Measurements from ENCODE around the gene SORBS1.

Gene SORBS1

DNA sequence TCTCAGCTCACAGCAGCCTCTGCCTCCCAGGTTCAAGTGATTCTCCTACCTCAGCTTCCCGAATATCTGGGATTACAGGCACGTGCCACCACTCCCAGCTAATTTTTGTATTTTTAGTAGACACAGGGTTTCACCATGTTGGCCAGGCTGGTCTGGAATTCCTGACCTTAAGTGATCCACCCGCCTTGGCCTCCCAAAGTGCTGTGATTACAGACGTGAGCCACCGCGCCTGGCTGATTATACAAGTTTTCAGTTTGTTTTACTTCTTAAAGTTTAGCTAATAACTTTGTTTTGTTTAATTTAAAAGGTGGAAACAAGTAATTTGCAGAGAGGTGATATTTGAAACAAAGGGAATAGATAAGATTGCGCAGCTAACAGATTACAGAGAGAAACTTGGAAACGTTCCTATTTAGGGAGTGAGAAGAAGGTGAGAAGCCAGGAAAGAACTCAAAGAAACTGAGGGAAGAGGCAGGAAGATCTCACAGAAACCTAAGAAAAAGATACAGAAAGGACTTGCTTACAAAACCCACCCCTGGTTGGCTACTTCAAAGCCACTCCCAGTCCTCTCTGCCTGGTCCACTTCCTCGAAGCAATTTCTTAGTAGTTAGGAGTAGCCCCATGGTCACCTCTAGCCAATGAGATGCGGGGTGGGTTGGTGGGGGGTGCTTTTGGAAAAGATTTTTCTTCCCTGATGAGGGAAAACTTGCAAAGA lies 255.4 kb downstream of the SORBS1 start:
- DNase-seq: no peak

DNA sequence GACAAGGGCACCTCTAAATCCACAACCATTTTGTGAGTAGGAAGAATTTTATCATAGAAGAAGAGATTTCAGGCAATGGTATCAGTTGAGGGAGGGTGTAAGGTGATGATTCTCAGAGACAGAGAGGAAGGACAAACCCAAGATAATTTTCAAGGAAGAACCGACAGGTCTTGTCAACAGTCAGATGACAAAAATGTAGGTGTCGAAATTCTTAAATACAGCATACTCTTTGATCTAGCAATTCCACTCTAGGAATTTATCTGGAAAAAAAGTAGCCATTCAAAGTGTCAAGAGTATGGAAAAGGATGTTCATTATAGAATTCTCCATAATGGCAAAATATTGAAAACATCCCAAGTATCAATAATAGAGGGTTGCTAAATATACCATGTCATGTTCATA lies 256.2 kb downstream of the SORBS1 start:
- DNase-seq: no peak

GRCh38 chr10:95304463-95304862 lies 256.7 kb downstream of the SORBS1 start:
- no peak for DNase-seq

DNA sequence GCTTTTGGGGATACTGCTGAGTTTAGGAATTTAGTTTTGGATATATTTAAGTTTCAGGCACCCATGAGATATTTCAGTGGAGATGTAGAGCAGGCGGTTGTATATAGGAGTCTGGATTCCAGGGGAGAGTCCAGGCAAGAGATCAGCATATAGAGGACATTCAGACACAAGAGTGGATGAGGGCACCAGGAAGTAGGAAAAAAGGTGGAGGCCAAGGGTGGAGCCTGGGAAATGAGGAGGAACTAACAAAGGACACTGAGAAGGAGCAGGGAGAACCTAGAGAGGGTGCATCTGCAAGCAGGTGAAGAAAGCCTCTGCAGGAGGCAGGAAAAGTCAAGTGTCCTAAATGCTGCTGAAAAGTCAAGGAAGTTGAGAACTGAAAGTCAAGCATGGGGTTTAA lies 257.2 kb downstream of the SORBS1 start:
- DNase-seq: no peak

GRCh38 chr10:95303535-95303934 lies 257.6 kb downstream of the SORBS1 start:
- DNase-seq: no peak

DNA sequence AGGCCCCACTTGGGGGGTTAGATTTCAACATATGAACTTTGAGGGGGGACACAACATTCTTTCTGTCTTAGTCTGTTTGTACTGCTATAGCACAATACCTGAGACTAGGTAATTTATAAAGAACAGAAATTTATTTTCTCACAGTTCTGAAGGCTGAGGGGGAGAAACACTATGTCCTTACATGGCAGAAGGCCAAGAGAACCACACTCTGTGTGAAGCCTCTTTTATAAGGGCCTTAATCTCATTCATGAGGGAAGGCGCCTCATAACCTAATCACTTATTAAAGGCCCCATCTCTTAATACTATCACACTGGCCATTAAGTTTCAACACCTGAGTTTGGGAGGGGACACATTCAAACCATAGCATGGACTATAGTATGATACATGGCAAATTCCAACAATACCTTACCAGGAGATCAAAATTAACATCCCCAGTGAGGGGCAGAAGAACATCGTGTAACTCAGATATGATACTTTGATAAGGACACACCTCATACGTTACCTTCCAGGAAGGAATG lies 261.1 kb downstream of the SORBS1 start:
- DNase-seq: no peak

DNA sequence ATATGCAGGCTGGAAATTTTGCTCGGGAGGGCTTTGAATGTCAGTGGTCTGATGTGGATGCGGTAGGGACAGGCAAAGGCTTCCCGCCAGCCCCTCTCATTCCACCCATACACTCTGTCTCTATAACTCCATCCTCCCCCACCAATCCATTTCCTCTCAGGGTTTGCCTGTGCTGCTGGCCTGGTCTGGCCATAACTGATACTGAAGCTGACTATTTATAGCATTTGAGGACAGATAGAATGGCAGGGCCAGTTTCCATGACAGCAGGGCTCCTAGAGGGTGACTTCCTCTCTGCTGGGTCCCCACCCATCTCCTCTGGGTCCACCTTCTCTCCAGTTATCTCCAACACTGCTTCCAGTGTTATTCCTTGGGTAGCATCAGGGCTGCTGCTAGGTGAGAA lies 263.8 kb downstream of the SORBS1 start:
- DNase-seq: no peak

DNA sequence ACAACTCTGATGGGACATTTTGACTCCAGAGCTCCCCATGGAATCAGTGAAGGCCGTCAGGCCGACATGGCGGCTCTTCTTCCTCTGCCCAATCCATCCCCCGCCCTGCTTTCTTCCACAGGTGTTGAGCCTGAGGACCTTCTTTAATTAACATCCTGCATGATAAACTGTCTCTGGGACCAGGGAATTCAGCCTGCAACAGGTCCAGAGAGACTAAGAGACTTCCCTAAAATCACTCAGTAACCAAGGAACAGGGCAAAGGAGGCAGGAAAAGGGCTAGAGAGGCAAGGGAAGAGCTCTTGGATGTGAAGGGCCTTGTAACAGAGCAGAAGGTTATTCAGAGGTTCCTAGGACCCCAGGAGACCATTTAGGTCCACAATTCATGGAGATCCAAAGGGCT lies 264.4 kb downstream of the SORBS1 start:
- DNase-seq: no peak

GRCh38 chr10:95295031-95295755 lies 266.0 kb downstream of the SORBS1 start:
- DNase-seq: no peak

GRCh38 chr10:95293631-95294030 lies 267.5 kb downstream of the SORBS1 start:
- DNase-seq: no peak

DNA sequence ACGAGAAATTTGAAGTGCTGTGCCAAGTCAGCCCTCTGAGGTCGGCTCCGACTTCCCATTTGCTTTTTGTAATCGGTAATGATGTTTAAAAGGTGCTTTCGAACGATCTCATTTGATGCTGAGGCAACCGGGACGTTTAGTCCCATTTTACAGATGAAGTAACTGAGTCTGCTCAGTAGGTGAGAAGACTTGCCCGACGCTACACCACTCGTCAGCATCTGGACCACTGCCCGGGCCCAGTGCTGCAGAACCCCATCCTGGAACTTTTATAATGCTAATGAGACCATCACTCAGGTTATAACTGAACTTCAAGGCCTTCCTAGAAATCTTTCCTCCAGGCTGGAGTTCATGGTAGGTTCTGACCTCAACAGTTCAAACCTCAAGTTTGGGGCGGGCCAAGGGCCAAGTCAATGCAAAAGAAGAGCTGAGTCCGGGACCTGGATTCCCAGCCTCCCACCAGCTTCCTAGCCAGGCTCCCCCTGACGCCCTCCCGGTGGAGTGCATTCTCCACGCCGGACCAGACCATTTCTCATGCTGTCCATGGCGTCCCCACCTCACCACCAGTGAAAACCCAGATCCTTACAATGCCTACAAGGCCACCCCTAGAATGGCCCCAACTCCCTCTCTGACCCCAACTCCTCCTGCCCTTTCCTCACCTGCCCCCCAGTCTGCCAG lies 269.7 kb downstream of the SORBS1 start:
- no peak for DNase-seq

- DNase-seq: peak; percentile 33
Observed at GRCh38 chr10:95290461-95291364, 270.5 kb downstream of the SORBS1 start, which contains the start of gene PDLIM1. Gene PDLIM1, minus strand, starts transcription at chr10:95291003. Its CDS starts 88 bp downstream, at chr10:95290915.

GRCh38 chr10:95289921-95290421 lies 271.2 kb downstream of the SORBS1 start:
- DNase-seq: no peak

- DNase-seq: no peak
Observed at GRCh38 chr10:95289003-95289920, 271.9 kb downstream of the SORBS1 start.

DNA sequence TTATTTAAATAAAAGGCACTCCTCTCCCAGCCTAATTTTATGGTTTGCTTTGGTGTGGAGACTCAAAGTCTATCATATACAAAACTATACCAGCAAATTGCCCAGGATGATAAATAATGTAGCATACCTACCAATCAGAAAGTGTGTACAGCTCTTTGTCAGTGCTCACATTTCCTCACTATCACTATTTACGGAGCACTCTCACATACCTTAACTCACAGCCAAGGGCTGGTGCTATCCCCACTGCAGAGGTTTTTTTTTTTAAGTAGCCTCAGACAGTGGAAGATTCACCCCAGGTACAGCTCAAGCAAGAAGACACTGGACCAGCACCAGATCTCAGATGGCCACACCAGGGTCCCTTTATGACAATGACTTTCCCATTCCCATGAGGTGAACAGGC lies 272.9 kb downstream of the SORBS1 start:
- no peak for DNase-seq

DNA sequence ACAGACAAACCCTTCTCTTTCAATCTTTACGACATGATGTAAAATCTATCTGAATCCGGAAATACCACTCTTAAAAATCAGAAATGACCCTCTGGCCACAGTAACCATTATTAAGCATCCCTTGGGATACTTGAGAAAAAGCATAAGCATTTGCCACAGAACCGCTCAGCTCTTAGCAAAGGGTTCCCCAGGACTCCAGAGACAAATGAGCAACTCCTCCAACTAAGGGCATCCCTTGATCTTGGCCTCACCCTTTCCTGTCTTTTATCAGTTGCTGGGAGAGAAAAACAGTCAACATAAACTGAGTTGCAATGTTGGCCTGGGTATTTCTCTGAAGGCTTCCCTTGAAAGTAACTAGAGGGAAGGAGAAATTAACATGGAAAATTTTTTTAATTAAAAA lies 273.9 kb downstream of the SORBS1 start:
- DNase-seq: no peak

GRCh38 chr10:95286707-95287106 lies 274.5 kb downstream of the SORBS1 start:
- DNase-seq: no peak

- no peak for DNase-seq
Observed at GRCh38 chr10:95285556-95285955, 275.6 kb downstream of the SORBS1 start.

DNA sequence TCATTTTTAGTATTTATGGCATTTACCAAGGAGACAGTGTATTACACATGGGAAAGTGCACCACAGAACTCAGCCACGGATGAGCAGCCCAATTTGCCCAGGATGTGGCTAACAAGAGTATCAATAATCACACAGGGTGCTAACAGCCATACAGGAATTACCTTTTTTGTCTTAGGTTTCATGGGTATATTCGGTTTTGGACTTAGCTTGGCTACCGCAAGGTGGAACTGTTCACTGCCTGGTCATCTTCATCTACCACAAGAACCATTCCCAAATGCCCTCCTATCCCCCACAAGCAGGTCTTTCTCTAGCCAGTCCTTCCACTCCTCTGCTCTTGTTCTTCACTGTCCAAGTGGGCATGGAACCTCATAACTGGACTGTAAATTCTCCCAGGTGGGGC lies 276.4 kb downstream of the SORBS1 start:
- DNase-seq: no peak

DNA sequence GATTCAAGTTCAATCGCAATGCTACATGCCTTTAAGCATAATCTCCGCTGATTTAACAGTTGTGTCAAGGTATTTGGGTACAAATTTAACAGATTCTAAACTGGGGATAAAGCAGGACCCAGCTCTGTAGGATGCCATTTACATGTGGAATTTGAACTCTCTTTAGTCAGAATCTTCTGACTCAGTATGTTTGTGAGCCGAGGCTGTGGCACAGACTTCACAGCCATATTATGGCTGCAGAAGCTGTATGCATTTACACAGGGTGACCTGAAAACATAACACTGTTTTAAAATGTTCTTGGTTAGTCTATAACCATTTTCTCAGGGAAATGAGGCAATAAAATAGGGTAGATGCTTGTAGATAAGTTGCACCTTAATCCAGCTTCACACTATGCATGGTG lies 279.1 kb downstream of the SORBS1 start:
- DNase-seq: no peak

- no peak for DNase-seq
Observed at GRCh38 chr10:95281206-95281605, 280.0 kb downstream of the SORBS1 start.
